DMS53 treated with DMSO at 0.1 percent for 48 hours (cell line): ENCODE results near the gene PARD3B.

ENCODE experiments used
- DNase-seq: peaks from one replicate; lab custom pipeline; 2025; ENCODE audit not compliant: unreplicated experiment; lab: John Stamatoyannopoulos, UW

PARD3B gene

GRCh38 chr2:204693262-204693661 is 148.0 kb downstream of the PARD3B start:
- DNase-seq, result no peak

GRCh38 chr2:204695506-204695905 is 150.2 kb downstream of the PARD3B start:
- DNase-seq, result no peak

- DNase-seq, result no peak
These were observed 150.8 kb downstream of the PARD3B start for GRCh38 chr2:204696124-204696523.

GRCh38 chr2:204705243-204705932 is 160.1 kb downstream of the PARD3B start:
- DNase-seq, result no peak

GRCh38 chr2:204706939-204707338 is 161.7 kb downstream of the PARD3B start:
- DNase-seq, result no peak

- no peak for DNase-seq
These were observed 167.9 kb downstream of the PARD3B start for GRCh38 chr2:204713211-204713610.

GRCh38 chr2:204715361-204715760 is 170.1 kb downstream of the PARD3B start:
- no peak for DNase-seq

- no peak for DNase-seq
These were observed 172.3 kb downstream of the PARD3B start for GRCh38 chr2:204717591-204717990.

GRCh38 chr2:204718607-204719006 is 173.3 kb downstream of the PARD3B start:
- no peak for DNase-seq

- DNase-seq, result no peak
These were observed 175.6 kb downstream of the PARD3B start for GRCh38 chr2:204720874-204721273.

GRCh38 chr2:204722207-204722606 is 176.9 kb downstream of the PARD3B start:
- DNase-seq, result no peak

- no peak for DNase-seq
These were observed 177.4 kb downstream of the PARD3B start for GRCh38 chr2:204722691-204723090.

GRCh38 chr2:204725693-204726360 is 180.6 kb downstream of the PARD3B start:
- no peak for DNase-seq

GRCh38 chr2:204726831-204727230 is 181.6 kb downstream of the PARD3B start:
- no peak for DNase-seq

- DNase-seq, result no peak
These were observed 182.1 kb downstream of the PARD3B start for GRCh38 chr2:204727368-204727767.

- DNase-seq, result no peak
These were observed 185.3 kb downstream of the PARD3B start for GRCh38 chr2:204730603-204731002.

- no peak for DNase-seq
These were observed 186.7 kb downstream of the PARD3B start for GRCh38 chr2:204732019-204732418.

- no peak for DNase-seq
These were observed 192.0 kb downstream of the PARD3B start for GRCh38 chr2:204737296-204737695.

GRCh38 chr2:204738721-204739120 is 193.4 kb downstream of the PARD3B start:
- no peak for DNase-seq

GRCh38 chr2:204743393-204743960 is 198.2 kb downstream of the PARD3B start:
- DNase-seq, result no peak

- no peak for DNase-seq
These were observed 199.2 kb downstream of the PARD3B start for GRCh38 chr2:204744506-204744905.

GRCh38 chr2:204748286-204748685 is 203.0 kb downstream of the PARD3B start:
- no peak for DNase-seq
